HepG2 (cell line): Measurements from ENCODE around the gene ORMDL2. TPM values are rescaled to one million over a fixed set of nuclear protein-coding genes. Genes with fewer than 3 reads are reported as not detected.

Source experiments
- ATAC-seq: fragments of 200-7000 bp; cut with Tn5 transposase; 3 replicates; pipeline ENCODE4 v1.9.1; 2020; ENCODE audit warnings: mild to moderate bottlenecking, moderate library complexity
- BruUV-seq: library from RNA; stranded (reverse); fragments of 400-500 nt; replicated peaks from 2 replicates; lab custom pipeline; 2021; lab: Mats Ljungman, UMichigan
- CTCF ChIA-PET: fragments of 300-600 bp; formaldehyde crosslinking; extraction: SDS; loops from one replicate; lab custom pipeline; 2021; ENCODE audit warnings: low total read pairs, inconsistent platforms, low intra/inter-chr PET ratio; lab: Yijun Ruan, JAX
- POLR2A ChIA-PET: fragments of 350-600 bp; sonication (Branson Sonifier 250); formaldehyde crosslinking; loops from one replicate; lab custom pipeline; 2020; ENCODE audit warnings: antibody characterized with exemption, inconsistent platforms; lab: Yijun Ruan, JAX
- DNase-seq: peaks from one replicate; pipeline ENCODE4 v3.0.0-alpha.2; 2015; ENCODE audit warnings: low spot score
- FAIRE-seq: peaks from 3 replicates; lab custom pipeline; 2011; peaks lifted over from hg19 to GRCh38; lab: Jason Lieb, UNC
- H2AFZ ChIP-seq: one replicate; pipeline ENCODE4 v1.6.1; 2011; ENCODE audit warnings: low read length, inconsistent platforms
- H3K27ac ChIP-seq: fragments of 300-600 bp; 3 replicates; pipeline ENCODE4 v1.8.0; 2011; ENCODE audit warnings: mixed run types, mild to moderate bottlenecking, mixed read lengths, low read length, inconsistent platforms; ENCODE audit not compliant: insufficient read depth; ENCODE audit errors: extremely low read length
- H3K27me3 ChIP-seq, 2 experiments: fragments of 200-600 bp in 1 of 2; 2 replicates in 1 of 2; 3 replicates in 1 of 2; pipeline versions ENCODE4 v1.6.0 to v1.8.0; 2011; ENCODE audit warnings: low read length in 2 of 2, mild to moderate bottlenecking in 2 of 2, moderate library complexity in 2 of 2, inconsistent platforms in 1 of 2; ENCODE audit not compliant: insufficient read depth in 2 of 2, control insufficient read depth in 1 of 2
- H3K36me3 ChIP-seq, 2 experiments: fragments of 200-600 bp in 1 of 2; replicated peaks in 1 of 2; 2 replicates in 1 of 2; 3 replicates in 1 of 2; pipeline versions ENCODE4 v1.5.1 to v1.8.0; 2011; ENCODE audit warnings: low read length in 2 of 2, inconsistent platforms in 1 of 2; ENCODE audit not compliant: insufficient read depth in 2 of 2, control insufficient read depth in 1 of 2
- H3K4me1 ChIP-seq: 2 replicates; pipeline ENCODE4 v1.5.1; 2012; ENCODE audit warnings: low read length, inconsistent platforms; ENCODE audit not compliant: insufficient read depth
- H3K4me2 ChIP-seq: 2 replicates; pipeline ENCODE4 v1.6.0; 2011; ENCODE audit warnings: low read depth, low read length, inconsistent platforms
- H3K4me3 ChIP-seq, 3 experiments: fragments of 200-600 bp in 1 of 3; sonication (generic), shearing (Covaris generic) in 1 of 3; replicated peaks in 1 of 3; 2 replicates each; pipeline ENCODE4 v1.5.1; 2011 to 2016; ENCODE audit warnings: low read length in 3 of 3, inconsistent platforms in 2 of 3, low read depth in 2 of 3, mild to moderate bottlenecking in 2 of 3, control low read depth in 1 of 3, mixed read lengths in 1 of 3; ENCODE audit not compliant: insufficient read depth in 1 of 3
- H3K79me2 ChIP-seq: one replicate; pipeline ENCODE4 v1.6.1; 2011; ENCODE audit warnings: low read length, inconsistent platforms; ENCODE audit not compliant: insufficient read depth
- H3K9ac ChIP-seq: 2 replicates; pipeline ENCODE4 v1.6.0; 2011; ENCODE audit warnings: mild to moderate bottlenecking, low read depth, low read length, inconsistent platforms; ENCODE audit not compliant: insufficient read depth
- H3K9me3 ChIP-seq: 2 replicates; pipeline ENCODE4 v1.5.1; 2012; ENCODE audit warnings: mild to moderate bottlenecking, low read length
- H4K20me1 ChIP-seq: 2 replicates; pipeline ENCODE4 v1.6.0; 2011; ENCODE audit warnings: inconsistent platforms, mild to moderate bottlenecking, low read length, moderate library complexity; ENCODE audit not compliant: insufficient read depth
- DZIP1 ChIP-seq: sonication (generic); formaldehyde crosslinking; IDR thresholded peaks from 2 replicates; pipeline ENCODE4 v1.5.0; 2020; ENCODE audit warnings: mild to moderate bottlenecking, missing genetic modification reagents
- HNF1A ChIP-seq, 2 experiments: sonication (generic) in 1 of 2; formaldehyde crosslinking in 1 of 2; IDR thresholded peaks; 2 replicates each; pipeline versions ENCODE4 v1.4.0 to v1.6.1; 2016 to 2020; ENCODE audit warnings: borderline replicate concordance in 1 of 2, low read depth in 1 of 2, mild to moderate bottlenecking in 1 of 2, missing genetic modification reagents in 1 of 2
- JUN ChIP-seq: sonication (generic); formaldehyde crosslinking; IDR thresholded peaks from 2 replicates; pipeline ENCODE4 v1.4.0; 2020; ENCODE audit warnings: mild to moderate bottlenecking, missing genetic modification reagents
- KDM6A ChIP-seq: IDR thresholded peaks from 2 replicates; pipeline ENCODE4 v1.6.1; 2016; ENCODE audit warnings: low read depth
- KLF6 ChIP-seq: IDR thresholded peaks from 2 replicates; pipeline ENCODE4 v1.8.0; 2016; ENCODE audit warnings: missing biosample characterization, missing genetic modification reagents
- MAFK ChIP-seq, 2 experiments: IDR thresholded peaks in 1 of 2; conservative IDR thresholded peaks in 1 of 2; 2 replicates each; pipeline ENCODE4 v1.6.1; 2011; ENCODE audit warnings: improper control_type of control experiment in 2 of 2, low read length in 2 of 2
- MAX ChIP-seq: IDR thresholded peaks from 2 replicates; pipeline ENCODE4 v1.6.1; 2012; ENCODE audit warnings: inconsistent platforms
- SRF ChIP-seq: IDR thresholded peaks from 2 replicates; pipeline ENCODE4 v1.6.1; 2011; ENCODE audit warnings: mild to moderate bottlenecking, low read depth, low read length, moderate library complexity
- ZNF281 ChIP-seq: sonication (generic); formaldehyde crosslinking; IDR thresholded peaks from 2 replicates; pipeline ENCODE4 v1.4.0; 2020; ENCODE audit warnings: missing genetic modification reagents, borderline replicate concordance
- ZNF30 ChIP-seq: sonication (generic); formaldehyde crosslinking; IDR thresholded peaks from 2 replicates; pipeline ENCODE4 v1.5.0; 2020; ENCODE audit warnings: mild to moderate bottlenecking, missing genetic modification reagents
- ZNF704 ChIP-seq: sonication (generic); formaldehyde crosslinking; IDR thresholded peaks from 2 replicates; pipeline ENCODE4 v1.8.1; 2023; ENCODE audit warnings: mild to moderate bottlenecking, inconsistent platforms, moderate library complexity, missing genetic modification reagents, borderline replicate concordance
- WGBS: methylation state at CpG from one replicate; pipeline ENCODE4 v1.1.6; 2017; ENCODE audit warnings: low lambda C conversion rate; 5-methylcytosine and 5-hydroxymethylcytosine counted together
- in situ Hi-C: cut with HindIII; loops from 2 replicates; pipeline ENCODE4 v1.10.0; 2017; ENCODE audit warnings: low pct_unique_long_range_greater_than_20kb; ENCODE audit not compliant: extremely low pct_ligation_motif_present
- intact Hi-C: fragments of 100-400 bp; cut with micrococcal nuclease; formaldehyde crosslinking; loops from one replicate; pipeline ENCODE4 v1.10.0; 2022; ENCODE audit not compliant: unreplicated experiment
- polyA plus RNA-seq, 8 experiments: library from polyadenylated mRNA; depleted of rRNA in 3 of 8; stranded (reverse) in 7 of 8; unstranded in 1 of 8; fragments of >200 nt; fragmentation: Illumina TruSeq in 4 of 8; extraction: Trizol in 4 of 8; gene quantifications; 2 replicates each; pipeline versions ENCODE4 v1.2.1 to v1.2.3, GENCODE V29; 2011 to 2016; ENCODE audit warnings: low read depth in 4 of 8, missing spikeins in 1 of 8, mixed read lengths in 1 of 8; ENCODE audit not compliant: insufficient read depth in 1 of 8
- total RNA-seq, 5 experiments: library from RNA; depleted of rRNA; stranded (reverse); fragments of >200 nt; fragmentation: Illumina TruSeq; extraction: Trizol; gene quantifications; 2 replicates each; pipeline ENCODE4 v1.2.3, GENCODE V29; 2016; ENCODE audit warnings: low read depth in 1 of 5

Gene ORMDL2
- total and polyA plus RNA-seq, 2 of the 13 experiments (the other 11 are each of a cell fraction or from before 2014, with no cell fraction given) = 24.0 to 28.6 TPM

GRCh38 chr12:55822228-55822627, 4.4 kb downstream of the ORMDL2 start (continued):
- TF ChIP-seq ZNF281 (CRISPR knock-in tag) = no peak
- TF ChIP-seq ZNF704 = no peak
- no peak for TF ChIP-seq ZNF30 (CRISPR knock-in tag)
- TF ChIP-seq KDM6A (CRISPR knock-in tag) = no peak
- no peak for TF ChIP-seq SRF
- no peak for TF ChIP-seq KLF6 (CRISPR knock-in tag)

GRCh38 chr12:55823419-55823818, 5.6 kb downstream of the ORMDL2 start:
- intact Hi-C loops = no loop called here
- Histone ChIP-seq H3K9me3 (no peaks in the 10 kb centered on the region), H3K79me2 (peaks cover 31% of the 10 kb centered on the region), H3K4me2 (peak overlapping the region; percentile 59), H2AFZ (no peak overlapping the region), H3K27ac (peak overlapping the region; percentile 55), H3K4me3 (no peak overlapping the region), H3K4me1 (peaks cover 78% of the 10 kb centered on the region), H3K9ac (no peak overlapping the region), H3K27me3 (no peaks in the 10 kb centered on the region), H3K36me3 (peaks cover 12 to 22% of the 10 kb centered on the region in 2 experiments), H4K20me1 (no peaks in the 10 kb centered on the region)
- in situ Hi-C loops = no loop called here
- CTCF ChIA-PET = no interaction called here
- peak; percentile 51 for ATAC-seq
- 50% methylated on average over 4 of the region's 4 CpGs for WGBS
- FAIRE-seq = no peak
- BruUV-seq = no TSS peak
- DNase-seq = peak; percentile 65
- POLR2A ChIA-PET = interaction anchor here (0.7 to 1.7 kb wide), 2 partner anchors 10 to 103 kb away, joined by 3 to 6 read pairs; partner anchors contain the start of gene RDH5
- TF ChIP-seq MAFK (conservative IDR thresholded peaks at IDR 0.05 in 1 of 2, IDR thresholded peaks at IDR 0.05 in 1 of 2; ENCODE audit: low read length in 2 of 2) = no peak
- TF ChIP-seq MAX = no peak
- no peak for TF ChIP-seq DZIP1 (CRISPR knock-in tag)
- no peak for TF ChIP-seq ZNF30 (CRISPR knock-in tag)
- TF ChIP-seq JUN = no peak
- peak; percentile 69 for TF ChIP-seq HNF1A (IDR thresholded peaks at IDR 0.05; ENCODE audit: low read depth)
- TF ChIP-seq HNF1A (CRISPR knock-in tag; IDR thresholded peaks at IDR 0.05; ENCODE audit: borderline replicate concordance) = peak; percentile 43; the same call in 1 of the 2 replicates
